ENCODE measurements around the gene ATL3.
"Not testable (repeated sequence)": the region's sequence is repeated elsewhere in the genome, so short reads cannot be mapped to it uniquely, and the experiment has no call there.

Gene ATL3

GRCh38 chr11:63671322-63672155, at the start of gene ATL3:
Gene ATL3 (minus strand): TSS chr11:63671376. CDS start chr11:63671335, 41 bp downstream.
- DNase-seq (ENCODE audit: low read depth) = peak; percentile 93

- no peak for DNase-seq (ENCODE audit: low read depth)
These were observed 49.4 kb upstream of the ATL3 start for GRCh38 chr11:63720611-63721010.

- no peak for DNase-seq (ENCODE audit: low read depth)
These were observed 48.8 kb upstream of the ATL3 start for GRCh38 chr11:63719987-63720386.

GRCh38 chr11:63719001-63719400, 47.8 kb upstream of the ATL3 start:
- no peak for DNase-seq (ENCODE audit: low read depth)

GRCh38 chr11:63716046-63716445, 44.9 kb upstream of the ATL3 start:
- DNase-seq (ENCODE audit: low read depth) = no peak

- DNase-seq (ENCODE audit: low read depth) = no peak
These were observed 42.6 kb upstream of the ATL3 start for GRCh38 chr11:63713766-63714165.

- no peak for DNase-seq (ENCODE audit: low read depth)
These were observed 40.7 kb upstream of the ATL3 start for GRCh38 chr11:63711838-63712237.

- no peak for DNase-seq (ENCODE audit: low read depth)
These were observed 39.5 kb upstream of the ATL3 start for GRCh38 chr11:63710476-63711217.

- no peak for DNase-seq (ENCODE audit: low read depth)
These were observed 38.2 kb upstream of the ATL3 start for GRCh38 chr11:63709336-63709884.

GRCh38 chr11:63708764-63709163, 37.6 kb upstream of the ATL3 start:
- no peak for DNase-seq (ENCODE audit: low read depth)

- DNase-seq (ENCODE audit: low read depth) = no peak
These were observed 34.4 kb upstream of the ATL3 start for GRCh38 chr11:63705526-63705925.

GRCh38 chr11:63699896-63700295, 28.7 kb upstream of the ATL3 start:
- DNase-seq (ENCODE audit: low read depth) = no peak

GRCh38 chr11:63698976-63699733, 28.0 kb upstream of the ATL3 start:
- no peak for DNase-seq (ENCODE audit: low read depth)

- DNase-seq (ENCODE audit: low read depth) = no peak
These were observed 23.4 kb upstream of the ATL3 start for GRCh38 chr11:63694596-63694995.

- DNase-seq (ENCODE audit: low read depth) = no peak
These were observed 16.7 kb upstream of the ATL3 start for GRCh38 chr11:63687845-63688244.

- no peak for DNase-seq (ENCODE audit: low read depth)
These were observed 15.8 kb upstream of the ATL3 start for GRCh38 chr11:63686926-63687325.

- DNase-seq (ENCODE audit: low read depth) = not testable (repeated sequence)
These were observed 14.1 kb upstream of the ATL3 start for GRCh38 chr11:63685158-63685721.

- DNase-seq (ENCODE audit: low read depth) = no peak
These were observed 12.2 kb upstream of the ATL3 start for GRCh38 chr11:63683133-63683991.

- no peak for DNase-seq (ENCODE audit: low read depth)
These were observed 11.2 kb upstream of the ATL3 start for GRCh38 chr11:63682066-63683021.
